Memory B cell (primary cell): ENCODE measurements around the gene RXFP1.

Source experiments
- ATAC-seq: fragments of 150-1000 bp; cut with Tn5 transposase; 2 replicates; pipeline ENCODE4 v1.10.0; 2021; ENCODE audit warnings: low read depth, mild to moderate bottlenecking, moderate library complexity
- DNase-seq, 2 donors: peaks; one replicate each; pipeline ENCODE4 v3.0.0; 2022; ENCODE audit warnings: low spot score in 2 of 2
- H3K27ac Mint-ChIP-seq: one replicate; pipeline ENCODE4 v1.8.0; 2022; ENCODE audit warnings: mild to moderate bottlenecking, moderate library complexity, mixed read lengths
- H3K27me3 Mint-ChIP-seq: one replicate; pipeline ENCODE4 v1.8.0; 2022; ENCODE audit warnings: mixed read lengths
- H3K36me3 Mint-ChIP-seq: one replicate; pipeline ENCODE4 v1.8.0; 2022; ENCODE audit warnings: mild to moderate bottlenecking, mixed read lengths
- H3K4me1 Mint-ChIP-seq: one replicate; pipeline ENCODE4 v1.8.0; 2022; ENCODE audit warnings: mixed read lengths
- H3K4me3 Mint-ChIP-seq: one replicate; pipeline ENCODE4 v1.8.0; 2022; ENCODE audit warnings: mild to moderate bottlenecking, moderate library complexity, mixed read lengths
- H3K9me3 Mint-ChIP-seq: one replicate; pipeline ENCODE4 v1.8.0; 2022; ENCODE audit warnings: mixed read lengths

Gene RXFP1

DNA sequence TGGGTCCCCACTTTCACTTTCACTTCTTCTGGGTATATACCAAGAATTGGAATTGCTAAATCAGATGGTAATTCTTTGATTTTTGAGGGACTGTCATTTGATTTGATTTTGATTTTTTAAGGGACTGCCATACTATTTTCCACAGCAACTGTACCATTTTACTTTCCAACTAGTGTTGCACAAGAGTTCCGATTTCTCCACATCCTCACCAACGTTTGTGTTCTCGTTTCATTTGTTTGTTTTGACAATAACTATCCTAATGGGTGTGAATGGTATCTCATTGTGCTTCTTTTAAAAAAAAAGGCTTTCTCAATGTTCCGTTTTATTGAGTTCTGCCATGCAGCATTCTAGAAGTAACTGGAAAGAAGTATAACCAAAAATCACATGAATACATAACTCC, 87.4 kb downstream of the RXFP1 start:
- H3K4me1 Mint-ChIP-seq, result peaks cover 13% of the 10 kb centered on the region
- DNase-seq (no peak), ATAC-seq (no peak)
- peaks cover 2% of the 10 kb centered on the region for H3K27me3 Mint-ChIP-seq
- H3K27ac Mint-ChIP-seq, result no peak overlapping the region
- H3K4me3 Mint-ChIP-seq, result no peak overlapping the region
- H3K36me3 Mint-ChIP-seq, result no peaks in the 10 kb centered on the region
- H3K9me3 Mint-ChIP-seq, result no peaks in the 10 kb centered on the region

DNA sequence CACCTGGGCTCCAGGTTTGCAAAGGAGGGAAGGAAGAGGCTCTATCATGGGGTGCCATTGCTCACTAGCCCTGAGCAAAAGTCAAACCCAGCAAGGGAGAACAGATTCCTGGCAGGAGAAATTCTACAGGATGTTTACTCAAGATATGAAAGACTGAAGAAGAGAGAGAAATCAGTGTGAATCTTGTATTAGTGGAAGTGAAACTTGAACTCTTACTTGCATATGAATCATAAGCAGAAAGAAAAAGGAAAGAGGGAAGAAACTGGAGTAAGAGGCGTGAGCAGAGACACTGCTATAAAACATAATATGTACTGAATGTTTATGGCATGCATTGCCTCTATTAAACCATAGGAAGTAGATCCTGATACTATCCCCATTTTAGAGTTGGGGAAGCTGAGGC, 89.1 kb downstream of the RXFP1 start:
- DNase-seq, result no peak
- Mint-ChIP-seq H3K27ac (no peak overlapping the region), H3K27me3 (peaks cover 2% of the 10 kb centered on the region), H3K4me3 (no peak overlapping the region), H3K36me3 (no peaks in the 10 kb centered on the region), H3K9me3 (no peaks in the 10 kb centered on the region), H3K4me1 (peaks cover 13% of the 10 kb centered on the region)
- peak; percentile 27 for ATAC-seq

DNA sequence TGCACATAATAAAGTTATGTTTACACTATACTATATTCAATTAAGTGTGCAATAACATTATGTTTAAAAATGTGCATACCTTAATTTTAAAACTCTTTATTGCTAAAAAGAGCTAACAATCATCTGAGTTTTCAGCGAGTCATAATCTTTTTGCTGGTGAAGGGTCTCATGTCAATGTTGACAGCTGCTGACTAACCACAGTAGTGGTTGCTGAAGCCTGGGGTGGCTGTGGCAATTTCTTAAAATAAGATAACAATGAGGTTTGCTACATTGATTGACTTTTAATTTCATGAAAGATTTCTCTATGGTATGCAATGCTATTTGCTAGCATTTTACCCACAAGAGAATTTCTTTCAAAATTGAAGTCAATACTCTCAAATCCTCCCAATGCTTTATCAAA, 91.4 kb downstream of the RXFP1 start:
- ATAC-seq, result no peak
- Mint-ChIP-seq H3K36me3 (no peaks in the 10 kb centered on the region), H3K27ac (no peak overlapping the region), H3K4me3 (no peak overlapping the region), H3K4me1 (peaks cover 13% of the 10 kb centered on the region), H3K9me3 (no peaks in the 10 kb centered on the region), H3K27me3 (no peaks in the 10 kb centered on the region)
- no peak for DNase-seq

DNA sequence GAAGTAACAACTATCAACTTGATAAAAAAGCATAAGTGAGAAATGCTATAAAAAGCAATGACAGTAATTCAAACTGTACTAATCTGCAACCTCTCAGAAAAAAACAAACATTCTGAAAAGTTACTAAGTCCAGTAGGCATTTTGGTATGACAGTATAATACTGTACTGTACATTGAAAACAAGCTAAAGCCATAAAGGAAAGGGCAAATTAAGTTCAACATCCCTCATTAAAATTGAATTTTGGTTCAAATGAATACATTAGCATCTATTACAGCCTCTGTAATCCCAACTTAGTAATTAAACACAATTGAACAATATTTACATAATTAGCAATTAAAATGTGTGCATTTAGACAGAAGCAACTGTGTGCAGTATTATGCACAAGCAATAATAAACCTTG, 96.3 kb downstream of the RXFP1 start:
- Mint-ChIP-seq H3K27ac (no peak overlapping the region), H3K4me1 (no peaks in the 10 kb centered on the region), H3K36me3 (no peaks in the 10 kb centered on the region), H3K9me3 (no peaks in the 10 kb centered on the region), H3K27me3 (peaks cover 2% of the 10 kb centered on the region), H3K4me3 (no peak overlapping the region)
- ATAC-seq (no peak), DNase-seq (no peak)

DNA sequence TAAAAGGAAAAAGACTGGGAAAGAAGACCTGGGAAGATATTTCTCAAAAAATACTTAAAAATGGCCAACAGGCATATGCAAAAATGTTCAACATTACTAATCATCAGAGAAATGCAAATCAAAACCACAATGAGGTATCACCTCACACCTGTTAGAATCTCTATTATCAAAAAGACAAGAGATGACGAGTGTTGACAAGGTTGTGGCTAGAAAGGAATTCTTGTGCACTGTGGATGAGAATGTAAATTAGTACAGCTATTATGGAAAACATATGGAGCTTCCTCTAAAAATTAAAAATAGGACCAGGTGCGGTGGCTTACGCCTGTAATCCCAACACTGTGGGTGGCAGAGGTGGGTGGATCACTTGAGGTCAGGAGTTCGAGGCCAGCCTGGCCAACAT, 100.0 kb downstream of the RXFP1 start:
- Mint-ChIP-seq H3K4me1 (no peaks in the 10 kb centered on the region), H3K9me3 (no peaks in the 10 kb centered on the region), H3K27me3 (peaks cover 2% of the 10 kb centered on the region), H3K4me3 (no peak overlapping the region), H3K36me3 (no peaks in the 10 kb centered on the region), H3K27ac (no peak overlapping the region)
- DNase-seq, result no peak
- ATAC-seq, result peak; percentile 29

DNA sequence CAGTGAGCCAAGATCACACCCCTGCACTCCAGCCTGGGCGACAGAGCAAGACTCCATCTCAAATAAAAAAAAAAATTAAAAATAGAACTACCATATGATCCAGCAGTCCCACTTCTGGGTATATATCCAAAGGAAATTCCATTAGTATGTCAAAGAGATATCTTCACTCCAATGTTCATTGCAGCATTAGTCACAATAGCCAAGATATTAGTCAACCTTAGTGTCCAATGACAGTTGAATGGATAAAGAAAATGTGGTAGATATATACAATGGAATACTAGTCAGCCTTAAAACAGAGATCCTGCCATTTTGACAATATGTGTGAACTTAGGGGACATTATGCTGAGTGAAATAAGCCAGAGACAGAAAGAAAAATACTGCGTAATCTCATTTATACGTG, 100.6 kb downstream of the RXFP1 start:
- Mint-ChIP-seq H3K27me3 (peaks cover 2% of the 10 kb centered on the region), H3K27ac (no peak overlapping the region), H3K4me1 (no peaks in the 10 kb centered on the region), H3K4me3 (no peak overlapping the region), H3K9me3 (no peaks in the 10 kb centered on the region), H3K36me3 (no peaks in the 10 kb centered on the region)
- ATAC-seq (no peak), DNase-seq (no peak)

DNA sequence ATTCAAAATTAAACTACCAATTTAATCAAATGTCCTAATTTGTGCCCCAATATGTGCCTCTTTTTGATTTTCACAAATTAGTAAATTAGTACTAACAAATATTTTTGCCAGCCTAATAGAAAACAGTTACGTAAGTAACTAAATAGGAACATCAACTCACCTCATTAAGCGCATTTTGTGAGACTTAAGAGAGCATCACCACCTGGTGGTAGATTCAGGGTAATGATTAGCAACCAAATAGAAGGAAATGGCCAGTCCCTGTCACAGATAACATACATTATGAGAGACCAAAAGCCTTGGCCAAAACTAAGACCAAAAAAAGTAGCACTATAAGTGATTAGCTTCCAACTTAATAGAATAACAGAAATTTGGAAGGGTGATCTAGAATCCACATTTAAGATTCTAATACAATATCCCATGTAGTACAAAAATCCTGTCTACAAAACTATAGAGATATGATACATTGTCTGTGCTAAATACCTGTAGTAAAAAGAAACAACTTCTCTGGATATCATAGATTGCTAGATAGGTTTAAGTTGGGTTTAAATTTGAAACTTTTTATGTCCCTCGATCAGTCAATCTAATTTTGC, 103.3 kb downstream of the RXFP1 start:
- H3K4me3 Mint-ChIP-seq, result no peak overlapping the region
- H3K4me1 Mint-ChIP-seq, result no peaks in the 10 kb centered on the region
- ATAC-seq (peak; percentile 71), DNase-seq (peak in 1 of 2 donors; percentile 5)
- H3K9me3 Mint-ChIP-seq, result no peaks in the 10 kb centered on the region
- H3K27me3 Mint-ChIP-seq, result peaks cover 2% of the 10 kb centered on the region
- no peaks in the 10 kb centered on the region for H3K36me3 Mint-ChIP-seq
- H3K27ac Mint-ChIP-seq, result no peak overlapping the region

DNA sequence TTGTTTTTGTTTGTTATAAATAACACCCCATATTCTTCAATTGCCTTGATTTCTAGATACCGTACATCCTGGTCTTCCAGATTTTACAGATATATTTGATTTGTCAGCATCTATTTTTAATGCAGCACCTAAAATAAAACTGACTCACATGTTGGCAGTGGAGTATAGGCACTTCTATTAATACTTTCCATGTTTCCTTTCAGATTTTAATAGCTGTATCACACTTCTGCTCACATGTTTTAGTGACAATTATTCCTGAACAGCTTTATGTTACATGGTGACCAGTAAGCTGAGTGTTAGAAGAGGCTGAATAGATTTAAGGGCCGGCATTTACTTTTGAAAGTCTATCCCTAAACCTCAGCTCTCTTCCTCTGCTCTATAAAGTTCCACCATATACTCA, 103.9 kb downstream of the RXFP1 start:
- Mint-ChIP-seq H3K36me3 (no peaks in the 10 kb centered on the region), H3K4me3 (no peak overlapping the region), H3K4me1 (no peaks in the 10 kb centered on the region), H3K27ac (no peak overlapping the region), H3K9me3 (no peaks in the 10 kb centered on the region), H3K27me3 (peaks cover 2% of the 10 kb centered on the region)
- no peak for DNase-seq
- no peak for ATAC-seq

DNA sequence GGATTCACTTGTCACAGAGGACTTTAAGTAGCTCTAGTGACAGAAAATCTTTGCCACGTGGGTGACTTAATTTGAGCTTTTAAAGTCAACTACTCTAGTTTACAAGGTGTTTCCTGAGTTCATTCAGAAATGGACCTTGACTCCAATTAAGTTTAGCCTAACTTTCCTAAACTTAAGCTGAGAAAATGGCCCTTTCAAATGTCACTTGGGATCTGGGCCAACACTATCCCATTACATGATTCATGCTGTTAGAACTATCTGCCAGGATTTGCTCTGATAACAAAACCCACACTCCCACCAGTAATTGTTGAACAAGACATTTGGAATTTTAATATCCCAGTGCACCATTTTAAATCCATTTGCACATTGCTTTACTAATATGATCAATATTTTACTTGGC, 109.2 kb downstream of the RXFP1 start:
- Mint-ChIP-seq H3K4me1 (no peaks in the 10 kb centered on the region), H3K36me3 (no peaks in the 10 kb centered on the region), H3K4me3 (no peak overlapping the region), H3K9me3 (no peaks in the 10 kb centered on the region), H3K27ac (no peak overlapping the region), H3K27me3 (peaks cover 5% of the 10 kb centered on the region)
- DNase-seq (no peak), ATAC-seq (no peak)

DNA sequence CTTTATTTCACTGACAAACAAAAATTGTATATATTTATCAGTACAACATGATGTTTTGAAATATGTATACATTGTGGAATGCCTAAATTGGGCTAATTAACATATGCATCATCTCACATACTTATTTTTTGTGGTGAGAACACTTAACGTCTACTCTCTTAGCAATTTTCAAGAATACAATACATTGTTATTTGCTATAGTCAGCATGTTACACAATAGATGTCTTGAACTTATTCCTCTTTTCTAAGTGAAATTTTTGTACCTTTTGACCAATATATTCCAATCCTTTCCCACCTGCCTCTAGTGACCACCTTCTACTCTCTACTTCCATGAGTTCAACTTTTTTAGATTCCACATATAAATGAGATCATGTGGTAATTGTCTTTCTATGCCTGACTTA, 114.9 kb downstream of the RXFP1 start:
- Mint-ChIP-seq H3K36me3 (no peaks in the 10 kb centered on the region), H3K27ac (no peak overlapping the region), H3K27me3 (peaks cover 8% of the 10 kb centered on the region), H3K4me1 (no peaks in the 10 kb centered on the region), H3K4me3 (no peak overlapping the region), H3K9me3 (no peaks in the 10 kb centered on the region)
- DNase-seq (no peak), ATAC-seq (no peak)

DNA sequence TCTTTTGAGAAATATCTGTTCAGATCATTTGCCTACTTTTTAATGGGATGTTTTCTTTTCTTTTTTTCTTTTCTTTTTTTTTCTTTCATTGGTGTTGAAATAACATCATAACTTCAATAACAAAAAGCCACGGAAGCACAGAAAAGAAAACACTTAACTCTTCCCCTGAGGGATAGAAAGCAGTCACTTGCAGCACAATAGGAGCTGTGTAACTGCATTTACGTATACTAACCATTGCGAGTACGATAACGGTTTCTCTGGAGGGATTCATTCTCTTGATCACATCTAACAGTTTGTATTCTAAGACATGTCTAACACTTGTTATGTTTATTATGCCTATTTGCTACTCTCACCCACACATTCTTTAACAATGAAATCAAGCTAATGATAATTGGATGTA, 122.7 kb downstream of the RXFP1 start:
- ATAC-seq, result no peak
- H3K9me3 Mint-ChIP-seq, result peaks cover 1% of the 10 kb centered on the region
- DNase-seq, result no peak
- H3K4me3 Mint-ChIP-seq, result no peak overlapping the region
- no peaks in the 10 kb centered on the region for H3K4me1 Mint-ChIP-seq
- H3K27me3 Mint-ChIP-seq, result peaks cover 9% of the 10 kb centered on the region
- no peak overlapping the region for H3K27ac Mint-ChIP-seq
- no peaks in the 10 kb centered on the region for H3K36me3 Mint-ChIP-seq

DNA sequence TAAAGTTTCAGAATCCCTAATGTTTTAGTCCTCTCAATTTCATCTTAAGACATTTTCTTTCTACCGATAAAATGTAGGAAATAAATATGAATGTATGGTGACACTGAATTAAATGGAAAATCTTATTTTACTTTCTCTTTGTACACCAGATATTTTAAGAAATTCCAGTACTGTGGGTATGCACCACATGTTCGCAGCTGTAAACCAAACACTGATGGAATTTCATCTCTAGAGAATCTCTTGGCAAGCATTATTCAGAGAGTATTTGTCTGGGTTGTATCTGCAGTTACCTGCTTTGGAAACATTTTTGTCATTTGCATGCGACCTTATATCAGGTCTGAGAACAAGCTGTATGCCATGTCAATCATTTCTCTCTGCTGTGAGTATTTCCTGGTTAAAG, 123.1 kb downstream of the RXFP1 start:
- no peak for ATAC-seq
- no peak for DNase-seq
- H3K9me3 Mint-ChIP-seq, result peaks cover 1% of the 10 kb centered on the region
- H3K36me3 Mint-ChIP-seq, result no peaks in the 10 kb centered on the region
- no peak overlapping the region for H3K4me3 Mint-ChIP-seq
- peaks cover 9% of the 10 kb centered on the region for H3K27me3 Mint-ChIP-seq
- no peaks in the 10 kb centered on the region for H3K4me1 Mint-ChIP-seq
- no peak overlapping the region for H3K27ac Mint-ChIP-seq

DNA sequence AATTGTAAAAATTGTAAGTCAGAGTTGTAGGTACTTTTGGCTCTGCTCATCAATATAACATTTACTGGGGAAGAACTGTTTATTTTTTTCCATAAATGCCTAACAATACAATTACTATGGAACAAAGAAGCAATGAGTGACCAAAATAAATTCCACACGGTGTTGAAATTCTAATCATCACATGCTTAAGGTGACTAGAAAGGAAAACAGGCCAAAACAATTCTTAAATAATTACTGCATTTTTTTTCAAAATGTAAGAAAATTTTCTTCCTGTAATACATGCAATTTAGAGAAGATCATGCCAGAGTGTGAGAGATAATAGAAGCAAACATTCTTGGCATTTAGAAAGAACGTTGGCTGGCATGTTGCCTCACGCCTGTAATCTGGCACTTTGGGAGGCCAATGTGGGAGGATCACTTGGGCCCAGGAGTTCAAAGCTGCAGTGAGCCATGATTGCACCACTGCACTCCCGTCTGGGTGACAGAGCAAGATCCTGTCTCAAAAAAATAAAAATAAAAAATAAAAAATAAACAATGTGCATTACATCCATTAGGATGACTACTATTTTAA, 127.5 kb downstream of the RXFP1 start:
- Mint-ChIP-seq H3K4me1 (peaks cover 3% of the 10 kb centered on the region), H3K4me3 (no peak overlapping the region), H3K27ac (no peak overlapping the region), H3K36me3 (no peaks in the 10 kb centered on the region), H3K9me3 (no peaks in the 10 kb centered on the region), H3K27me3 (peaks cover 8% of the 10 kb centered on the region)
- ATAC-seq (no peak), DNase-seq (no peak)

DNA sequence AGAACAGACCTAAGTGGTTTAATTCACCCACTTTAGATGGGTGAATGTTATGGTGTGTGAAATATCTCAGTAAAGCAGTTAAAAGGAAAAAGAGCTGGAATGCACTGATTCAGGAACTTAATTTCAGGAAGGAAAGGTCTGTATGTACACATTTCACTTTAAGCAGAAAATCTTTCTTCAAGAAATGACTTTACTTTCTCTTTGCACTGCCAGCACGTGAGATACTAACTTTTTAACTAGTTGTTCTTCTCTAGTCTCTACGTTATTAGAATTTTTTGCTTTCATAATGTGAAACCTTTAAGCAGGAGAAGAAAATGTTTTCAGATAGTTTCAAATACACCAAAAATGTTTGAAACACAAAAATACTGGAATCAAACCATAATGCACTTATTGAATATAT, 131.2 kb downstream of the RXFP1 start:
- Mint-ChIP-seq H3K27me3 (peaks cover 5% of the 10 kb centered on the region), H3K4me3 (no peak overlapping the region), H3K27ac (no peak overlapping the region), H3K4me1 (peaks cover 3% of the 10 kb centered on the region), H3K9me3 (no peaks in the 10 kb centered on the region), H3K36me3 (no peaks in the 10 kb centered on the region)
- DNase-seq (no peak), ATAC-seq (no peak)

DNA sequence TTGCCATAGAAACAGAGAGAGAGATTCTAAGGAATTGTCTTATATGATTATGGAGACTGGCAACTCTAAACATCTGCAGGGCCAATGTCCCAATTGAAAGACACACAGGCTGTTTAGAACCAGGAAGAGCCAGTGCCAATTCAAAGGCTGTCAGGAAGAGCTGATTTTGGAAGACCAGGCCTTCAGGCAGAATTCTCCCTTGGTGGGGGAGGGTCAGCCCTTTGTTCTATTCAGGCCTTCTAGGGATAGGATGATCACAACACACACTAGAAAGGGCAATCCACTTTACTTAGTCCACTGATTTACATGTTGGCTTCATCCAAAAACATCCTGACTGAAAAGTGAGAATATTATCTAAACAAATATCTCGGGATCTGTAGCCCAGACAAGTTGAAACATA, 134.8 kb downstream of the RXFP1 start:
- ATAC-seq, result no peak

More for the DNA sequence above, 134.8 kb downstream of the RXFP1 start:
- H3K9me3 Mint-ChIP-seq, result no peaks in the 10 kb centered on the region
- H3K36me3 Mint-ChIP-seq, result no peaks in the 10 kb centered on the region
- DNase-seq, result no peak
- no peak overlapping the region for H3K27ac Mint-ChIP-seq
- no peak overlapping the region for H3K4me3 Mint-ChIP-seq
- peaks cover 8% of the 10 kb centered on the region for H3K27me3 Mint-ChIP-seq
- peaks cover 3% of the 10 kb centered on the region for H3K4me1 Mint-ChIP-seq
